Stimulated activated memory B cell treated with anti-CD40 and anti-IgM and Interleukin-4, amounts not matched to agents 10 μg/mL and 1 μg/mL and 100 μg/mL, for 72 hours (primary cell): ENCODE results near the gene WDR70.
"Not testable (repeated sequence)": the region's sequence is repeated elsewhere in the genome, so short reads cannot be mapped to it uniquely, and the experiment has no call there.

Source experiments
- ATAC-seq: fragments of 150-1000 bp; cut with Tn5 transposase; 2 replicates; pipeline ENCODE4 v1.10.0; 2021
- H3K27ac Mint-ChIP-seq: one replicate; pipeline ENCODE4 v1.8.0; 2022; ENCODE audit warnings: mild to moderate bottlenecking, mixed read lengths
- H3K27me3 Mint-ChIP-seq: one replicate; pipeline ENCODE4 v1.8.0; 2022; ENCODE audit warnings: mixed read lengths
- H3K36me3 Mint-ChIP-seq: one replicate; pipeline ENCODE4 v1.8.0; 2022; ENCODE audit warnings: mixed read lengths
- H3K4me1 Mint-ChIP-seq: one replicate; pipeline ENCODE4 v1.8.0; 2022; ENCODE audit warnings: mixed read lengths
- H3K4me3 Mint-ChIP-seq: one replicate; pipeline ENCODE4 v1.8.0; 2022; ENCODE audit warnings: mild to moderate bottlenecking, moderate library complexity, mixed read lengths
- H3K9me3 Mint-ChIP-seq: one replicate; pipeline ENCODE4 v1.8.0; 2022; ENCODE audit warnings: mixed read lengths

Gene WDR70

GRCh38 chr5:37679903-37680302, 300.8 kb downstream of the WDR70 start:
- not testable (repeated sequence) for ATAC-seq, H3K4me3 Mint-ChIP-seq, H3K9me3 Mint-ChIP-seq, H3K27ac Mint-ChIP-seq, H3K27me3 Mint-ChIP-seq
- H3K36me3 Mint-ChIP-seq = peaks cover 58% of the 10 kb centered on the region
- peaks cover 27% of the 10 kb centered on the region for H3K4me1 Mint-ChIP-seq

- no peak for ATAC-seq
- H3K9me3 Mint-ChIP-seq = peaks cover 5% of the 10 kb centered on the region
- H3K4me3 Mint-ChIP-seq = no peak overlapping the region
- no peaks in the 10 kb centered on the region for H3K27me3 Mint-ChIP-seq
- H3K27ac Mint-ChIP-seq = no peak overlapping the region
- H3K36me3 Mint-ChIP-seq = peaks cover 55% of the 10 kb centered on the region
- H3K4me1 Mint-ChIP-seq = peaks cover 27% of the 10 kb centered on the region
Observed at GRCh38 chr5:37683072-37683471, 304.0 kb downstream of the WDR70 start.

GRCh38 chr5:37685211-37685610, 306.1 kb downstream of the WDR70 start:
- peaks cover 10% of the 10 kb centered on the region for H3K9me3 Mint-ChIP-seq
- H3K4me3 Mint-ChIP-seq = no peak overlapping the region
- no peak for ATAC-seq
- peaks cover 62% of the 10 kb centered on the region for H3K36me3 Mint-ChIP-seq
- no peak overlapping the region for H3K27ac Mint-ChIP-seq
- H3K4me1 Mint-ChIP-seq = peaks cover 19% of the 10 kb centered on the region
- no peaks in the 10 kb centered on the region for H3K27me3 Mint-ChIP-seq

- ATAC-seq = no peak
- no peak overlapping the region for H3K4me3 Mint-ChIP-seq
- no peaks in the 10 kb centered on the region for H3K27me3 Mint-ChIP-seq
- no peak overlapping the region for H3K27ac Mint-ChIP-seq
- peaks cover 10% of the 10 kb centered on the region for H3K9me3 Mint-ChIP-seq
- peaks cover 57% of the 10 kb centered on the region for H3K36me3 Mint-ChIP-seq
- peaks cover 14% of the 10 kb centered on the region for H3K4me1 Mint-ChIP-seq
Observed at GRCh38 chr5:37685816-37686215, 306.7 kb downstream of the WDR70 start.

- H3K36me3 Mint-ChIP-seq = peaks cover 46% of the 10 kb centered on the region
- not testable (repeated sequence) for H3K4me1 Mint-ChIP-seq, H3K9me3 Mint-ChIP-seq, H3K4me3 Mint-ChIP-seq, ATAC-seq, H3K27ac Mint-ChIP-seq, H3K27me3 Mint-ChIP-seq
Observed at GRCh38 chr5:37688925-37689324, 309.8 kb downstream of the WDR70 start.

- not testable (repeated sequence) for H3K27me3 Mint-ChIP-seq, H3K9me3 Mint-ChIP-seq, H3K4me1 Mint-ChIP-seq, H3K4me3 Mint-ChIP-seq, ATAC-seq, H3K27ac Mint-ChIP-seq
- peaks cover 62% of the 10 kb centered on the region for H3K36me3 Mint-ChIP-seq
Observed at GRCh38 chr5:37694333-37694732, 315.2 kb downstream of the WDR70 start.

- Mint-ChIP-seq H3K36me3 (peaks cover 61% of the 10 kb centered on the region), H3K4me3 (no peak overlapping the region), H3K27ac (no peak overlapping the region), H3K9me3 (peaks cover 5% of the 10 kb centered on the region), H3K4me1 (no peaks in the 10 kb centered on the region), H3K27me3 (no peaks in the 10 kb centered on the region)
- ATAC-seq = no peak
Observed at GRCh38 chr5:37694867-37695266, 315.7 kb downstream of the WDR70 start.

GRCh38 chr5:37695647-37696046, 316.5 kb downstream of the WDR70 start:
- Mint-ChIP-seq H3K36me3 (peaks cover 60% of the 10 kb centered on the region), H3K9me3 (peaks cover 2% of the 10 kb centered on the region), H3K4me1 (no peaks in the 10 kb centered on the region), H3K27ac (no peak overlapping the region), H3K27me3 (no peaks in the 10 kb centered on the region), H3K4me3 (no peak overlapping the region)
- no peak for ATAC-seq

- Mint-ChIP-seq H3K4me1 (no peaks in the 10 kb centered on the region), H3K4me3 (no peak overlapping the region), H3K36me3 (peaks cover 62% of the 10 kb centered on the region), H3K9me3 (peaks cover 2% of the 10 kb centered on the region), H3K27me3 (no peaks in the 10 kb centered on the region), H3K27ac (no peak overlapping the region)
- ATAC-seq = no peak
Observed at GRCh38 chr5:37696190-37697021, 317.3 kb downstream of the WDR70 start.

- peaks cover 18% of the 10 kb centered on the region for H3K9me3 Mint-ChIP-seq
- H3K27me3 Mint-ChIP-seq = no peaks in the 10 kb centered on the region
- H3K27ac Mint-ChIP-seq = no peak overlapping the region
- peaks cover 76% of the 10 kb centered on the region for H3K36me3 Mint-ChIP-seq
- H3K4me1 Mint-ChIP-seq = no peaks in the 10 kb centered on the region
- ATAC-seq = no peak
- no peak overlapping the region for H3K4me3 Mint-ChIP-seq
Observed at GRCh38 chr5:37701868-37702267, 322.8 kb downstream of the WDR70 start.

- Mint-ChIP-seq H3K9me3 (peaks cover 18% of the 10 kb centered on the region), H3K36me3 (peaks cover 64% of the 10 kb centered on the region), H3K27me3 (no peaks in the 10 kb centered on the region), H3K4me1 (no peaks in the 10 kb centered on the region), H3K4me3 (no peak overlapping the region), H3K27ac (no peak overlapping the region)
- ATAC-seq = no peak
Observed at GRCh38 chr5:37703841-37704241, 324.7 kb downstream of the WDR70 start.

- no peak overlapping the region for H3K27ac Mint-ChIP-seq
- H3K9me3 Mint-ChIP-seq = peaks cover 18% of the 10 kb centered on the region
- H3K27me3 Mint-ChIP-seq = no peaks in the 10 kb centered on the region
- no peak for ATAC-seq
- no peaks in the 10 kb centered on the region for H3K4me1 Mint-ChIP-seq
- no peak overlapping the region for H3K4me3 Mint-ChIP-seq
- H3K36me3 Mint-ChIP-seq = peaks cover 58% of the 10 kb centered on the region
Observed at GRCh38 chr5:37704406-37704805, 325.3 kb downstream of the WDR70 start.

- H3K27me3 Mint-ChIP-seq = no peaks in the 10 kb centered on the region
- H3K36me3 Mint-ChIP-seq = peaks cover 29% of the 10 kb centered on the region
- no peaks in the 10 kb centered on the region for H3K4me1 Mint-ChIP-seq
- ATAC-seq = no peak
- no peak overlapping the region for H3K4me3 Mint-ChIP-seq
- H3K27ac Mint-ChIP-seq = no peak overlapping the region
- H3K9me3 Mint-ChIP-seq = peaks cover 18% of the 10 kb centered on the region
Observed at GRCh38 chr5:37709020-37709419, 329.9 kb downstream of the WDR70 start.

- no peak for ATAC-seq
- Mint-ChIP-seq H3K4me3 (no peak overlapping the region), H3K9me3 (peaks cover 8% of the 10 kb centered on the region), H3K36me3 (peaks cover 21% of the 10 kb centered on the region), H3K27me3 (no peaks in the 10 kb centered on the region), H3K27ac (no peak overlapping the region), H3K4me1 (no peaks in the 10 kb centered on the region)
Observed at GRCh38 chr5:37710965-37711364, 331.8 kb downstream of the WDR70 start.

GRCh38 chr5:37712750-37713149, 333.6 kb downstream of the WDR70 start:
- Mint-ChIP-seq H3K27ac (no peak overlapping the region), H3K9me3 (no peaks in the 10 kb centered on the region)

GRCh38 chr5:37714756-37715155, 335.6 kb downstream of the WDR70 start:
- ATAC-seq = no peak
- no peaks in the 10 kb centered on the region for H3K4me1 Mint-ChIP-seq
- peaks cover 29% of the 10 kb centered on the region for H3K36me3 Mint-ChIP-seq
- H3K9me3 Mint-ChIP-seq = no peaks in the 10 kb centered on the region
- H3K27ac Mint-ChIP-seq = no peak overlapping the region
- no peak overlapping the region for H3K4me3 Mint-ChIP-seq
- H3K27me3 Mint-ChIP-seq = no peaks in the 10 kb centered on the region

More at GRCh38 chr5:37712750-37713149, 333.6 kb downstream of the WDR70 start:
- Mint-ChIP-seq H3K4me3 (no peak overlapping the region), H3K27me3 (no peaks in the 10 kb centered on the region), H3K36me3 (peaks cover 23% of the 10 kb centered on the region), H3K4me1 (no peaks in the 10 kb centered on the region)
- no peak for ATAC-seq
